HG03139 (cell line): ENCODE data around the gene SH3TC2.
"Not testable (repeated sequence)": the region's sequence is repeated elsewhere in the genome, so short reads cannot be mapped to it uniquely, and the experiment has no call there.

Source experiments
- ATAC-seq: cut with Tn5 transposase; IDR thresholded peaks from one replicate; pipeline ENCODE4 v1.9.1; 2021; ENCODE audit not compliant: unreplicated experiment

The SH3TC2 gene

DNA sequence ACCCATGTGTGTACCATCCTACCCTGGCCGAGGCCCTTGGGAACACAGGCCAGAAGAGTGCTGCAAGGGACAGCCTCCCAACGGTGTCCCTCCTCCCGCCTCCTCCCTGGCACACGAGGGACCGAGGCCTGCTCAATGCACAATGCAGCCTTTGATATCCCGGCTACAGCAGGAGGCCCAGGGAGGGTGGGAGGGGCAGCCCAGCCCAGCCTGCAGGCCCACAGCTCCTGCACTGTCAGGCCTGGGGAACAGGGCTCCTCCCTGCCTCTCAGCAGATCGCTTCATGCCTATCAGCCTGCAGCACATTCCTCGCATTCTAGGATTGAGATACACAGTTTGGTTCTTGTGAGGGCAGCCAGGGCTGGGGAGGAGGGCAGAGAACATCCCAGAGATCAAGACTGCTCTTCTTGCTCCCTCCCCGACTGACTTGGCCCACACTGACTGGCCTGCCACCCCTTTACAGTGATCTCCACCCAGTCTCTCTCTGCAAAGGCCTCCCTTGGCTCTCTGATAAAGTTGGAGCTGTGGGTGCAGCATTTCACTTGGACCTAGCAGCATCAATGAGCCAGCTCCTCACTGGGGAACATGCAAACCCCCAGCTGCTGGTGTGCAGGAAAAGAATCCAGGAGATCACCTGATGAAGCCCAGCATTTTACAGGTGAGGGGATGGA is at the start of gene SH3TC2:
SH3TC2 (minus strand) TSS at position 46 of the 671 bp plus-strand sequence; CDS start at position 6, 40 bp downstream.
- ATAC-seq, result no peak

DNA sequence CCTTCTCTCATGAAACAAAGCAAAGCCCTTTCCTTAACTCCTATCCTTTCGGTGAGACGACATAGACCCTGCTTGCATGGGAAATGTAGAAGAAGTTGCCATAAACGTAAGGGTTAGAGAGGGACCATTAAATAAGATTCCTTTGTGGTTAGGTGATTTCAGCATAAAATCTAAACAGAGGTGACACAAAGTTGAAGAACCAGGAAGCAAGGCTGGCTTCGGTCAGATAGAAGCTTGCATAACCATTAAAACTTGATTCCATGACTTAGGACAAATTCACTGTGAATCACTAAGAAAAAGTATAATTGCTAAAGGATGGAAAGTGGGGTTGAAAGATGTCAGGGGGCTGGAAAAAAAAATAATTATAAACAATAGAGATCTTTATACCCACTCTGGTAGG is 47.5 kb upstream of the SH3TC2 start:
- no peak for ATAC-seq

DNA sequence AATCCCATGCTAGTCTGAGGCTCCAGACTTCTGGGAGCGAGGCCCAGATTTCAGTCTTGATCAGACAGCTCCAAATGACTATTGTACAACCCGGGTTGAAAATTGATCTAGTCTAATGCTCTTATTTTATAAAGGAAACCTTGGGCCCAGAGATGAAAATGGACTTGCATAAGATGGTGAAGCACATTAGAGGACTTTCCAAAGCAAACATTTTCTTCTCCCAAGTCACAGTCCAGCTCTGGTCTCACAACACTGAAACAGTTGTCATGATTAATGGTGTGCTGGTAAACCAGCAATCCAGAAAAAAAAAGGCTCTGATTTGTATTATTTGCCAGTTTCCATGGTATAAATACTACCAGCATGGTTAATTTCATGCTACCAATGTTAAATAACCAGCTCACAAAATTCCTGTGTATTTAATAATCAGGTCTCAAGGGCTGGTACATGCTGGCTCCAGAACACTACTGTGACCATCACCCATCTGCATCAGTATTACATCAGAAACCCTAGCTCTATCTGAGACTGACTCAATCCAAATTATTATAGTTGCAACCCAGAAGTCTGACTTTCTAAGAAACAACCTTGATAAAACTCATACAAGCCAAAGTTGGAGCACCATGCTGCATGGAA is 45.9 kb upstream of the SH3TC2 start:
- no peak for ATAC-seq

DNA sequence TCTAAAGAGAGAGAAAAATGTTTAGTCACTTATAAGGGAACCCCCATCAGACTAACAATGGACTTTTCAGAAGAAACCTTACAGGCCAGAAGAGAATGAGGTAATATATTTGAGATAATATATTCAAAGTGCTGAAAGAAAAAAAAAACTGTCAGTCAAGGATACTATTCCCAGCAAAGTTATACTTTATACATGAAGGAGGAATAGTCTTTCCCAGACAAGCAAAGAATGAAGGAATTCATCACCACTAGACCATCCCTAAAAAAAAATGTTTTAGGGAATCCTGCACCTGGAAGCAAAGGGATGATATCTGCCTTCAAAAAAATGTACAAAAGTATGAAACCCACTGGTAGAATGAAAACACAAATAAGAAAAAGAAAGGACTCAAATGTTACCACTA is 37.5 kb upstream of the SH3TC2 start:
- no peak for ATAC-seq

DNA sequence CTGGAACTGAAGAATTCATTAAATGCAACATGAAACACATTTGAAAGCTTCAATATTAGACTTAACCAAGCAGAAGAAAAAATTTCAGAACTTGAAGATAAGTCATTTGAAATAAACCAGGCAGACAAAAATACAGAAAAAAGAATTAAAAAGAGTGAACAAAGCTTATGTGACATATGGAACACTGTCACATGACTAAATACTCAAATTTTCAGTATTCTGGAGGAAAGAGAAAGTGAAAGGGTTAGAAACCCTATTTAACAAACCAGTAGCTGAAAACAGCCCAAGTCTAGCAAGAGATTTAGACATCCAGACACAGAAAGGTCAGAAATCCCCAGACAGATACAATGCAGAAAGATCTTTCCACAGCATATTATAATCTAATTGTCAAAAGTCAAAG is 37.1 kb upstream of the SH3TC2 start:
- no peak for ATAC-seq

DNA sequence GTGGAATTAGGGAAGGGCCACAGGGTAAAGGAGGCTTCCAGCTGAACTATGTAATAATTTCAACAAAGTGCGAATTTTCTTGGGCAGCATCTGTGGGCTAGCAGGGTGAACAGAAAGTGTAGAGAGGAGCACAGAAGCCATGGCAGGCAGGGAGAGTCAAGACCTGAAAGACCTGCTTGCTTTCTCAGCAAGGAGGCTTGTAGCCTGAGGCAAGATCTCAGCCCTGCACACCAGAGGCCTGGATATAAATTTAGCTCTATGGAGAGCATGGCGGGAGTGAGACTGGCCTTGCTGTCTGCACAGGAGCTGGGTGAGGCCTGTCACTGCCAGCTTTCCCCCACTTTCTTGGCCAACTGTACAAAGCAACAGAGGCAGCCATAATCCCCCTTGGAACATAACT is 32.1 kb upstream of the SH3TC2 start:
- no peak for ATAC-seq

DNA sequence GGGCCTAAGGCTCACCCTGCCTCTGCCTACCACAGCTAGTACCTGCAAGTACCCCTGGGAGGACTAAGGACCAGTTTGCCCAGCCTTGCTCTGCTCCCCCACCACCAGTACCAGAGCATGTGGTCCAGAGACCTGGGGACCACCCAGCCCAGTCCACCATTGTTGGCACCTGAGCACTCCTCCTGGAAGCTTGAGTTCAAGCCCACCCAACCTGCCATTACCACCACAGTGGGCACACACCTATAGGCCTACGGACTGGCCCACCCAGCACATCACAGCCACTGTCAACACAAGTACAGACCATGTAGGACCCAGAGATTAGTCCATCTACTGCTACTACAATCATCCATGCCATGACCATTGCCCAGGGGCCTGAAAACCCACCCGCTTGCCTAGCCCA is 30.8 kb upstream of the SH3TC2 start:
- ATAC-seq, result no peak

DNA sequence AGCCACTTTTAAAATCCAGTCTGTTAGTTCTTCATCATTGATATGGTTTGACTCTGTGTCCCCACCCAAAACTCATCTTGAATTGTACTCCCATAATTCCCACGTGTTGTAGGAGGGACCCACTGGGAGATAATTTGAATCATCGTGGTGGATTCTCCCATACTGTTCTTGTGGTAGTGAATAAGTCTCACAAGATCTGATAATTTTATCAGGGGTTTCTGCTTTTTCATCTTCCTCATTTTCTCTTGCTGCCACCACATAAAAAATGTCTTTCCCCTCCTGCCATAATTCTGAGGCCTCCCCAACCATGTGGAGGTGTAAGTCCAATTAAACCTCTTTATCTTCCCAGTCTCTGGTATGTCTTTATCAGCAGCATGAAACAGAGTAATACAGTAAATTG is 26.9 kb upstream of the SH3TC2 start:
- ATAC-seq, result no peak

DNA sequence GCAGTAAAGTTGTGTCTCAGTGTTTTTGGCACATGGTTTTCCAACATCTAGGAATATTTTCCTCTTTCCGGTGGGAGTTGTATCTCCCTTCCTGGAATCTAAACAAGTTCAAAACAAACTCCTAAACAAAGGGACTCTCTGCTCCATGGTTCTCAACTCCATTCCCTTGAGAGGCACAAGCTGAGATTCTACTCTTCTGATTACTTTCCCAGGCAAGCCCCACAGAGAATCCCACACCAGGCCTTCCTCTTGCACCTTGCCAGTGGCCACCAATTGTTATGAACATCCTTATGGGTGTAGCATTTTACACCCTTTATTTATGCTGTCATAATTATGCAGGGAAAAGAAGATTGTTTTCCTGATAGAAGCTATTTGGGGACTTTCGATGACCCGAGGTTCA is 25.8 kb upstream of the SH3TC2 start:
- ATAC-seq, result no peak

DNA sequence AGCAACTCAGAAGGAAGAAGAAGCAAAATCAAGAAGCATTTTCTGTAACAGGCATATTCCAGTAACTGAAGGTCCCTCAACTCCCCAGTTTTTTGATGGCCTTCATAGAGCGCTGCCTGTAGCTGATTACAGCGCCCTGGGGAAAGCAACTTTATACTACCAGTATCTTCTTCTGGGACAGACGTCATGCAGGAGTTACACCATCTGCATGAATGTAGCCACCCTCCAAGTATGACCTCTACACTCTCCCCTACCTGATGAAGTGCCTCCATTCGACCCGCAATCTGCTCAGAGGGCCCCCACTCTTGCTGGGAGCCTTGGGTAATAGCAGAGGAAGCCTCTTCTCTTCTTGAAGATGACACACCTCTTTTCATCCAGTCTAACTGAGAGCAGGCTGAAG is 21.0 kb upstream of the SH3TC2 start:
- ATAC-seq, result no peak

DNA sequence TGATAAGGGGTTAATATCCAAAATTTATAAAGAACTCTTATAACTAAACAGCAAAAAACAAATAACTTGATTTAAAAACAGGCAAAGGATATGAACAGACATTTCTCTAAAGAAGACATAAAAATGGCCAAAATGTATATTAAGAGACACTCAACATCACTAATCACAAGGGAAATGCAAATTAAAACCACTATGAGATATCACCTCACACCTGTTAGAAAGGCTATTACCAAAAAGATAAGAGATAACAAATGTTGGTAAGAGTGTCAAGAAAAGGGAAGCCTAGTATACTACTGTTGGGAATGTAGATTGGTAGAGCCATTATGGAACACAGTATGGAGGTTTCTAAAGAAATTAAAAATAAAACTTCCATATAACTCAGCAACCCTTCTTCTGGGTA is 19.4 kb upstream of the SH3TC2 start:
- no peak for ATAC-seq

DNA sequence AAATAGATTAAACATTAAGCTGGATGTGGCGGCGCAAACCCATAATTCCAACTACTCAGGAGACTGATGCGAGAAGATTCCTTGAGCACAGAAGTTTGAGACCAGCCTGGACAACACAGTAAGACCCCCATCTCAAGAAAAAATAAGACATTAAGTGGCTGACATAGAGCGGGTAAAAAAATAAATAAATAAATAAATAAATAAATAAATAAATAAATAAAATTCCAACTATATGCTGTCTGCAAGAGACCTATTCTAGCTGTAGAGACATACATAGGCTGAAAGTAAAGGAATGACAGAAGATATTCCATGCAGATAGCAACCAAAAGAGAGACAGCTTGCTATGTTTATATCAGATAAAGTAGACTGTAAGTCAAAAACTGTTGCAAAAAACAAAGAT is 17.4 kb upstream of the SH3TC2 start:
- ATAC-seq, result no peak

DNA sequence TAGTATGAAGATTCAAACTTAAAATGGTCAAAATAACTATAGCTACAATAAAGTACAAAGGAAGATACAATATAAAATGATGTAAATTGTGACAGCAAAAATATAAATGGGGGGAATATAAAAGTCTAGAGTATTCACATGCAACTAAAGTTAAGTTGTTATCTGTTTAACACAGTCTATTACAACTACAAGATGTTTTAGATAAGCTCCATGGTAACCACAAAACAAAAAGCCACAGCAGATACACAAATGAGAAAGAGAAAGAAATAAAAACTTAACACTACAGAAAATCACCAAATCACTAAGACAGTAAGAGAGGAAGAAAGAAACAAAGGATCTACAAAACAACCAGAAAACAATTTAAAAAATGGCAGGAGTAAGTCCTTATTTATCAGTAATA is 17.0 kb upstream of the SH3TC2 start:
- no peak for ATAC-seq

DNA sequence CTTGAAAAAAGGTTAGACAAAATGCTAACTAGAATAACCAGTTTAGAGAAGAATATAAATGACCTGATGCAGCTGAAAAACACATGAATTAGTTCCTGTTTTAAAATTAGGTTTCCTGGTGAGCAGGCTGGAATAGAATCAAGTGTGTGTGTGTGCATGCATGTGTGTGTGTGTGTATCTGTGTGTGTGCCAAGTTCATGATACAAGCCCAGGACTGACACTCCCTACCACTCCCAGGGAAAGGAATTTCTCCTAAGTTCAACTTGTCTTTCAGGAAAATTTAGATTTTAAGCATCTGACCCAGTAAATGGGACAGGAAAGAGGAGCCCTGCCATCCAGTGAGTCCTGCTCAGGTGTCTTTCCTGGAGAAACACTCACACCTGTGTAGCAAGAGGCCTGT is 11.2 kb upstream of the SH3TC2 start:
- not testable (repeated sequence) for ATAC-seq

DNA sequence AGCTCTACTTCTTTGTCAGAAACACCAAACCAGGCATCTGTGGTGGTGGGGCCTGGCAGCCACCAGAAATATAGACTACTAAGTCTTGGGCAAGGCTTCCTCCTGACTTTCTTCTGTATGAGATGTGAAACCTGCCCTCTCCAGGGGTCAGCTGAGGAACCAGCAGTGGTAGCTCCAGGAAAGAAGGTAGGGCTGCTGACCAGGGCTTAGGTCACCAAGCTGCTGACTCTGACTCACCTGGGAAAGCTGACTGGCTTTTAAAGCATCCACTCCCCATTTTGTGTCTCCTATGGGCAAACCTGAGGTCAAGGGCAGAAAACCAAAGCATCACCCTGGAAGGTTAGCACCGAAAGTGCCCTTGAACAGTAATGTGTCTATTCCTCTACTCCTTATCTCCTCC is 10.4 kb upstream of the SH3TC2 start:
- ATAC-seq, result no peak

DNA sequence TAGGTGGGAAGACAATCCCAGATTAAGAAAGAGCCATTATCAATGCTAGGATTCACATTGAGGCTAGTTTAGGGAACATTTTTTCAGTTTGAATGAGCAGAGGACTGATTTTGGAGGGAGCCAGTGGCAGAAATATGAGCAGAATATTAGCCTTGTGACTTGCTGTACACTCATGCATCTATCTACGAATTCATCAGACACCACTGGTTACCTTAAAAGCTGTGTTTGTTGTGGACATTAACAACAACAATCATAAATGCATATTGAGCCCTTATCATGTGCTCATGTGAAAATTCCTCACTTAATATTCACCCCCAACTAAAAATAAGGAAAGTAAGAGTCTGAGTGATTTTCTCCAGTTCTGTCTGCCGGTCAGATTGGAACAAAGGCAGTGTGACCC is 9.9 kb upstream of the SH3TC2 start:
- no peak for ATAC-seq

DNA sequence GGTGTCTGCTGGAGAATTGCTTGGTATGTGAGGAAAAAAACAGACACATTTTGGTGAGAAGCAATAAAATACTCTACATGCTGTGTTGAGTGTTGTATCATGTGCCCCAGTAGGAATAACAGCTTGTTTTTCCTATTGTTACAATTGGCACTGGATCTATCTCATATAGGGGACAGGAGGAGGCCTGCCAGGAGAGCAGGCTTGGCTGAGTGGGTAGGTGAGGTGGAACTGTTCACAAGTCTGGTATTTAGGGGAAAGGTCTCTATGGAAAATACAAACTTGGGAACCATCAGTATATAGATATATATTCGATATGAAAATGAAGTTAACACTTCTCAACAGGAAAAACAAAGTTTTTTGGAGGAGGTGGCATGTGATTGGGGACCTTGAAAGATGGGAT is 9.5 kb upstream of the SH3TC2 start:
- ATAC-seq, result no peak

DNA sequence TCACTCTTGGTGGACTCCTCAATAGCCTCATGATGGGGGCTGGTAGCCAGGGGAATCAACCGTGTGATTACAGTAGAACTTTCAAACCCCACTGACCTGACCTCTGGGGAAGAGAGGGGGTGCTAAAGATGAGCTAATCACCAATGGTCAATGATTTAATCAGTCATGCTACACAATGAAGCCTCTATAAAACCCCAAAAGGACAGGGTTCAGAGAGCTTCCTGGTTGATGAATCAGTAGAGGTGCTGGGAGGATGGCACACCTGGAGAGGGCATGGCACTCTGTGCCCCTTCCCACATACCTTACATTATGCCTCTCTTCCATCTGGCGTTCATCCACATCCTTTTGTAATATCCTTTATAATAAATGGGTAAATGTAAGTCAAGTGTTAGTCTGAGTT is 8.9 kb upstream of the SH3TC2 start:
- no peak for ATAC-seq

DNA sequence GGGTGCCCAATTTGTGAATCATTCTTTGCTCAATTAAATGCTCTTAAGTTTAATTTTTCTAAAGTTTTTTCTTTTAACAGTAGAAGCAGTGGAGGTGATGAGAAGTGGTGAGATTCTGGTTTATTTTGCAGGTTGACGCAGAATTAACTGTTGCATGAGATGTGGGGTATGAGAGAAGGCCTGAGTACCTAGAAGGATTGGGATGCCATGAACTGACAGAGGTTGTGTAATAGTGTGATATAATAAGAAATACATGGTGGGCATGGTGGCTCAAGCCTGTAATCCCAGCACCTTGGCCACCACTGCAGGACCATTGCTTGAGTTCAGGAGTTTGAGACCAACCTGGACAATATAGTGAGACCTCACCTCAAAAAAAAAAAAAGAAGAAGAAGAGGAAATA is 8.4 kb upstream of the SH3TC2 start:
- ATAC-seq, result no peak

DNA sequence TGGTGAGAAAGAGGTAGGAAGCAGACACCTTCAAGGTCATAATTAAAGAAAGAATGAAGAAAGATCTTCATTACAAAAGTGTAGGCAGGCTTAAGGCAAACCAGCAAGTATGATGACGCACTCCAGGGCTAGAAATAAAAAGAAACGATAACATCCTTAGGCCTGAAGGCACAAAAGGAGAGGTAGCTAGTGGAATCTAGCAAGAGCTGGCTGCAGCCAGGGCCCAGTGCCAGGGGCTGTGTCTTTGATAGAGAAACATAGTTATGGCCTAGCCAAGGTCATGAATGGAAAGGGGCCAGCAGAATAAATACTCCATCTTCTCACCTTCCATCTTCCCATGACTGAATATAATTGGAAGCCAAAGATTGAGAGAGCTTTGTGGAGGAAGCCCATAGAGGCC is 6.8 kb upstream of the SH3TC2 start:
- ATAC-seq, result no peak

DNA sequence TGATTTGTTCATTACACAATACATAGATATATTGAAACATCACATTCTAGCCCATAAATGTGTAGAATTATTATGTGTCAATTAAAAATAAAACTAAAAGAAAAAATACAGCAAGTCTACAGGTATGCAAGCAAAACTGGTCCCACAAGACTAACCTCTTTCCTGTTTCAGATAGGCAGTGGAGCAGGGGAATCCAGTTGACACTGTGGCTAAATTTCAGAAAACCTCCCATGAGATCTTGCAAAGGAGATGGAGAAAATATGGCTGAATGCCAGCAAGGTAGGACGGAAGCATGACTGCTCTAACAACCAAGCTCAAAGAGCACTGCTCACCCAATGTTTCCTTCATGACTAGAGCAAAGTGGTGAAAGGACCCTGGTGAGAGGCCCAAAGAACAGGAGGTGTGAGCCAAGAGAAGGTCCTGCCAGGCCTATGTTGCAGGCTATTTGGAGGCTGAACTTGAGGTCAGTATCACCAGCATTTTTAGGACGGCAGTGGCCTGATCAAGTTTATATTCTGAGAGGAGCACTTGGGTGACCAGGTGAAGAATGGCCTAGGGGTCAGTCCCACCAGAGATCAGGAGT is 1.1 kb upstream of the SH3TC2 start:
- ATAC-seq, result no peak

DNA sequence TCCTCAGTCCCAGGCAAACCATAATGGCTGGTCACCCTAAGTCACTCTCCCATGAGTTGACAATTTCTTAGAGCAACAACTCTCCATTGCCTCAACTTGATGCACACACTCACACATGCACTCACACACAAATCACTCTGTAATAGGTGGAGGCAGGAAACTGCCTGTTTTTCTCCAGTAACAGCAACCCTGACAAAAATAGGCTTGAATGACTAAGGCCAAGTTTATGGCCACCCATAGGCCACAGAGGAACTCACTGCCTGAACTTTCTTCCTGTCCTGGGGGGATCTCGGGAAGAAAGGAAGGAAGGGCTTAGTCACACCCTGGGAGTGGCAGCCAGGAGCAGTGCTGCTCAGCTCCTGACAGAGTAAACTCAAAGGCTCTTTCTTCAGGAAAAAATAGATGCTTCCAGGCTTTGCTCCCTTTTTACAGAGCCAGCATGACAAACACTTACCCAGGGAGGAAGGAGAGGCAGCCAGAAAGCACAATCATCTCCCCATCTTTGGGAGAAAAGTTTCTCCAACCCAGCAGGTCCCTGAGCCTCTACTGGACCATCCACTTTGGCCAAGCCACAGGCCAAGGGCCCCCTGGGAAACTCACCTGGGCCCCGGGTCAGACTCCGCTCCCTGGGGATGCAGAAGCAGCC is 368 bp downstream of the SH3TC2 start:
- no peak for ATAC-seq
